Spleen (tissue), 11 donors: ENCODE measurements around the gene PSG11. TPM values are rescaled to one million over a fixed set of nuclear protein-coding genes. Genes with fewer than 3 reads are reported as not detected.
"Not testable (repeated sequence)": the region's sequence is repeated elsewhere in the genome, so short reads cannot be mapped to it uniquely, and the experiment has no call there.

Source experiments
- DNase-seq: peaks from one replicate; pipeline ENCODE4 v3.0.0-alpha.2; 2020
- H3K27ac ChIP-seq, 8 donors: fragments of 200-600 bp; sonication (generic) in 7 of 8; 1 replicate in 4 of 8; 2 replicates in 4 of 8; pipeline versions ENCODE4 v1.5.0 to v1.8.0; 2016 to 2021; ENCODE audit warnings: inconsistent platforms in 4 of 8, mild to moderate bottlenecking in 4 of 8, moderate library complexity in 1 of 8
- H3K27me3 ChIP-seq, 7 donors: fragments of 200-600 bp; sonication (generic) in 6 of 7; replicated peaks in 1 of 7; 1 replicate in 4 of 7; 2 replicates in 3 of 7; pipeline versions ENCODE4 v1.5.0 to v1.8.0; 2016 to 2021; ENCODE audit warnings: inconsistent platforms in 3 of 7, mild to moderate bottlenecking in 1 of 7
- H3K36me3 ChIP-seq, 6 donors: fragments of 200-600 bp; sonication (generic) in 5 of 6; 1 replicate in 4 of 6; 2 replicates in 2 of 6; pipeline versions ENCODE4 v1.5.0 to v1.8.0; 2016 to 2021; ENCODE audit warnings: inconsistent platforms in 2 of 6
- H3K4me1 ChIP-seq, 6 donors: fragments of 200-600 bp; sonication (generic) in 5 of 6; 1 replicate in 3 of 6; 2 replicates in 3 of 6; pipeline versions ENCODE4 v1.5.0 to v1.8.0; 2016 to 2021; ENCODE audit warnings: inconsistent platforms in 3 of 6
- H3K4me3 ChIP-seq, 8 donors: fragments of 200-600 bp; sonication (generic) in 7 of 8; 1 replicate in 4 of 8; 2 replicates in 4 of 8; pipeline versions ENCODE4 v1.5.0 to v1.8.0; 2016 to 2021; ENCODE audit warnings: inconsistent platforms in 4 of 8, mild to moderate bottlenecking in 4 of 8, moderate library complexity in 2 of 8
- H3K9me3 ChIP-seq, 8 donors: fragments of 200-600 bp; sonication (generic) in 7 of 8; 1 replicate in 4 of 8; 2 replicates in 4 of 8; pipeline versions ENCODE4 v1.5.0 to v1.8.0; 2016 to 2021; ENCODE audit warnings: inconsistent platforms in 4 of 8
- CTCF ChIP-seq, 11 experiments: fragments of 200-600 bp in 7 of 11; fragments of 450-650 bp in 4 of 11; sonication (generic) in 4 of 11; IDR thresholded peaks in 8 of 11; conservative IDR thresholded peaks in 3 of 11; 1 replicate in 7 of 11; 2 replicates in 4 of 11; pipeline versions ENCODE4 v1.4.0 to v1.8.0; 2016 to 2021; ENCODE audit warnings: antibody characterized with exemption in 11 of 11, inconsistent platforms in 4 of 11, mild to moderate bottlenecking in 1 of 11
- POLR2A ChIP-seq, 3 donors: fragments of 450-650 bp; IDR thresholded peaks; one replicate each; pipeline ENCODE4 v1.5.1; 2017; ENCODE audit warnings: antibody characterized with exemption in 3 of 3, mild to moderate bottlenecking in 1 of 3
- POLR2AphosphoS5 ChIP-seq, 3 donors: sonication (generic); formaldehyde crosslinking; IDR thresholded peaks; one replicate each; pipeline ENCODE4 v1.5.1; 2017; ENCODE audit warnings: antibody characterized with exemption in 3 of 3
- WGBS, 5 donors: extraction: QIAGEN DNeasy Blood & Tissue Kit in 3 of 5; methylation state at CpG; one replicate each; pipeline versions ENCODE4 v1.1.5 to v1.1.7; 2013 to 2018; 5-methylcytosine and 5-hydroxymethylcytosine counted together
- intact Hi-C: fragments of 100-400 bp; cut with DNase I; formaldehyde crosslinking; loops from one replicate; pipeline ENCODE4 v1.15.0; 2023; ENCODE audit warnings: low total_unique reads
- polyA plus RNA-seq, 3 donors: library from polyadenylated mRNA; stranded (reverse); fragments of 200-250 nt; gene quantifications; one replicate each; pipeline ENCODE4 v1.2.1, GENCODE V29; 2013
- total RNA-seq, 7 donors: library from RNA; depleted of rRNA in 3 of 7; stranded (reverse); fragments of >200 nt in 3 of 7; fragmentation: NEBNext Ultra II Directional in 4 of 7; extraction: Animal tissue kit (Norgen Biotek cat#: 25700) in 4 of 7; gene quantifications; one replicate each; pipeline versions ENCODE4 v1.1.0 to v1.2.1, GENCODE V29; 2016 to 2021
- donor health status: healthy with polysubstance abuse.
- donor health status: DM: no; HTN: no; CAD: no; lungs with moderate emphysema.
- donor health status: DM: no; HTN: no; CAD: no.
- donor health status: Bipolar disorder and iron deficiency.
- donor health status: healthy.
- donor health status: DM: no; HTN: no; CAD: no.
- donor health status: DM: yes; HTN: yes; CAD: no.

Gene PSG11
- total and polyA plus RNA-seq, 10 donors, result not detected

DNA sequence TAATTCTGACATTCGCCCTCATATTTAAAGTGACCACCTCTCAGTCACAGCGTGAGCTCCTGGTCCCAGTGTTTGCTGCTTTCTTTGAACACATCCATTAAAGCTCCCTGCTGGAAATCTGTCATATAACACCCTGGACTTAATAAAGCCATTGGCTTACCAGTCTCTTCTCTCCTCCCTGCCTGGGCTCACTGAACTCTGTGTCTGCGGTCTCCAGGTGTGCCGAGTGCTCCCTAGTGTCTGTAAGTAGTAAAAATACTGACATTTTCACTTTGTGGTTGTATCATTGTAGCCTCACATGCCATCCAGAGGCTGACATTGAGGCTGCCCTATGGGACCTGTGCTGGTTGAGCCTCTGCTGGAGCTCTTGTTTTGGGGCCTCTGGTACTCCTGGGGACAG lies 2.6 kb upstream of the PSG11 start:
- no peak overlapping the region for H3K4me3 ChIP-seq
- H3K27me3 ChIP-seq, result peaks cover 0 to 18% (median 0%) of the 10 kb centered on the region in 7 donors
- no peaks in the 10 kb centered on the region for H3K36me3 ChIP-seq
- H3K27ac ChIP-seq, result no peak overlapping the region
- TF ChIP-seq POLR2A (IDR thresholded peaks at IDR 0.05) (no peak), POLR2AphosphoS5 (IDR thresholded peaks at IDR 0.05) (no peak), CTCF (IDR thresholded peaks at IDR 0.05 in 8 of 11, conservative IDR thresholded peaks at IDR 0.05 in 3 of 11) (no peak)
- 74 to 84% (median 81%) methylated on average over 4 of the region's 4 CpGs for WGBS, 5 donors
- DNase-seq, result no peak
- no peaks in the 10 kb centered on the region for H3K9me3 ChIP-seq
- intact Hi-C loops, result no loop called here
- H3K4me1 ChIP-seq, result no peaks in the 10 kb centered on the region

GRCh38 chr19:43027985-43028384 lies 1.7 kb upstream of the PSG11 start:
- H3K4me1 ChIP-seq, intact Hi-C loops, H3K27ac ChIP-seq, DNase-seq, H3K36me3 ChIP-seq, H3K9me3 ChIP-seq, H3K4me3 ChIP-seq: not testable (repeated sequence)
- WGBS, 5 donors, result 39 to 67% (median 54%) methylated on average over 7 to 10 of the region's 10 CpGs
- H3K27me3 ChIP-seq, result peaks cover 0 to 18% (median 0%) of the 10 kb centered on the region in 7 donors

DNA sequence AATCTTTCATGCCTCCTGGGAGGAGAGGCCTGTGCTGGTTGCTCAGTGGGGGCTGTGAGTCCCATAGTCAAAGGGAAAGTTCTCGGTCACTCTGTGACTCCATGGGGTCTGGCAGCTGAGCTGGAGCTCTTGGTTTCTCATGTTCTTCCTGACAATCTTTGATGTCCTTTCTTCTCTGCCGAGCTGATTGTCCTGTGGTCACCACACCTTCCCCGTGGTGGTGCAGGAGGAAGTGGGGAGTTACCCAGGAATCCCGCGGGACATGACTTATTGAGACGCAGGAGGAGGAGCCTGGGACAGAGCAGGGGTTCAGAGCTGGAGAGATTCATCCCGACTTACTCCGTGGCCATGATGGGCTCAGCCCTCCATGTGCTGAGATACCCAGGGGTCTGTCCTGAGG lies 792 bp upstream of the PSG11 start:
- H3K36me3 ChIP-seq, DNase-seq, H3K27ac ChIP-seq, intact Hi-C loops, H3K4me1 ChIP-seq, H3K4me3 ChIP-seq, H3K9me3 ChIP-seq: not testable (repeated sequence)
- peaks cover 0 to 18% (median 0%) of the 10 kb centered on the region in 7 donors for H3K27me3 ChIP-seq
- WGBS, 5 donors, result 56 to 83% (median 66%) methylated on average over 3 to 8 of the region's 8 CpGs

DNA sequence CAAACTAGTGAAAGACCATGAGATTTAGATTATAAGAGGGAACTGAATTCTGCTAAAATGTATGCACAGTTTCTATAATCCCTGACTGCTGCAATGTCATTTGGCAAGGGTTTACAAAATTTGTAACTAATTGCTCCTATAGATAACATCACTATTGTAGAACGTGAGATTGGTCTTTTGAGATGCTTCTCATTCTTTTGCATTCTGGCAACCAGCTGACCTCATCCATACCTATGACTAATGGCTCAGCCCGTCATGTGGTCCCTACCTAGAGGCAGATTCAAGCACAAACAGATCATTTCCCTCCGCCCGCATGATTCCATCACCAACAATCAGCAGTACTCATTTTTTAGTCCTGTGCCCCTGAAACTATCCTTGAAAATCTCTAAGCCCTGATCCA lies 4.2 kb downstream of the PSG11 start:
- H3K36me3 ChIP-seq, H3K4me3 ChIP-seq, H3K9me3 ChIP-seq, DNase-seq, intact Hi-C loops, H3K27ac ChIP-seq, H3K27me3 ChIP-seq, H3K4me1 ChIP-seq: not testable (repeated sequence)
- WGBS, 5 donors, result 63 to 75% (median 71%) methylated on average over 4 of the region's 4 CpGs

- H3K27me3 ChIP-seq, DNase-seq, H3K36me3 ChIP-seq, H3K4me1 ChIP-seq, H3K4me3 ChIP-seq, H3K9me3 ChIP-seq, H3K27ac ChIP-seq, intact Hi-C loops: not testable (repeated sequence)
- WGBS, 5 donors, result 73 to 82% (median 81%) methylated on average over 4 of the region's 4 CpGs
These were observed 4.6 kb downstream of the PSG11 start for GRCh38 chr19:43021629-43022028.

GRCh38 chr19:43019588-43019987 lies 6.7 kb downstream of the PSG11 start:
- H3K36me3 ChIP-seq, DNase-seq, H3K27me3 ChIP-seq, H3K9me3 ChIP-seq, H3K27ac ChIP-seq, H3K4me1 ChIP-seq, H3K4me3 ChIP-seq, intact Hi-C loops: not testable (repeated sequence)

DNA sequence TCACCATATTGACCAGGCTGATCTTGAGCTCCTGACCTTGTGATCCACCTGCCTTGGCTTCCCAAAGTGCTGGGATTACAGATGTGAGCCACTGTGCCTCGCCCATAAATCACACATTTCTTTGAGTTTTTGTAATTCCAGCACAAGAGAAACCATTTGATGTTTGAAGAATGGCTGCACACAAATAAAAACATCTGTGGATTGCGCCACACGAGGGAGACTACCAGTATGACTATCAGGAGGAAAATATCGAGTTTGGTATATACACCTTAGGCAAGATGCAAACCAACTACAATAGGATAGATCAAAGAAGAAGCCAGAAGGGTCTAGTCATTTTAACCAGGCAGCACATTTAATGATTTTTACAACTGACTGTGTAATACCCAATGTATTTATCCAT lies 20.4 kb downstream of the PSG11 start:
- H3K4me1 ChIP-seq, H3K27ac ChIP-seq, H3K9me3 ChIP-seq, intact Hi-C loops, H3K36me3 ChIP-seq, H3K4me3 ChIP-seq, DNase-seq: not testable (repeated sequence)
- 60 to 70% (median 65%) methylated on average over 4 of the region's 4 CpGs for WGBS, 5 donors
- H3K27me3 ChIP-seq, result peaks cover 0 to 26% (median 0%) of the 10 kb centered on the region in 7 donors

GRCh38 chr19:43004846-43005245 lies 21.4 kb downstream of the PSG11 start:
- DNase-seq, H3K27ac ChIP-seq, intact Hi-C loops, H3K9me3 ChIP-seq, H3K4me3 ChIP-seq, H3K4me1 ChIP-seq, H3K36me3 ChIP-seq: not testable (repeated sequence)
- H3K27me3 ChIP-seq, result peaks cover 0 to 16% (median 0%) of the 10 kb centered on the region in 7 donors
- 48 to 76% (median 70%) methylated on average over 4 of the region's 4 CpGs for WGBS, 5 donors

DNA sequence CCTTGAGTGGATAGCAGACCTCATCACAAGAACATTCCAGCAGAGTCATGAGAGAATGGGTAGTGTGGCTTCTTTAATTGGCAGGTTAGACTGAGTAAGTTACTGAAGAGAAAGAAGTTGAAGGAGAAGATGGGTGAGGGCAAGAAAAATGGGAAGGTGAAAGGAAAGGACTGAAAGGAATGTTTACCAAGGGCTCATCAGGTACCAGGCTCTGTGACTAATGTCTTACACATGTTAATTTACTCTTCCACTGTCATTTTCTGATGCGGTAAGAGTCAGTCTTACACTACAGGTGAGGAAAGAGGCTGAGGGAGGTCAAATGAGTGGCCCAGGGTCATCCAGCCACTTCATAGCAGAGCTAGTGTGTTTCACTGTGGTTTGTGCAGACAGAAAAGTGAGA lies 22.6 kb downstream of the PSG11 start:
- peaks cover 0 to 13% (median 0%) of the 10 kb centered on the region in 7 donors for H3K27me3 ChIP-seq
- DNase-seq, H3K27ac ChIP-seq, intact Hi-C loops, H3K36me3 ChIP-seq, H3K9me3 ChIP-seq, H3K4me3 ChIP-seq, H3K4me1 ChIP-seq: not testable (repeated sequence)
- 67 to 97% (median 78%) methylated on average over 1 of the region's 1 CpG for WGBS, 5 donors

- H3K4me3 ChIP-seq, H3K36me3 ChIP-seq, intact Hi-C loops, H3K27ac ChIP-seq, H3K4me1 ChIP-seq, DNase-seq: not testable (repeated sequence)
- 56 to 67% (median 61%) methylated on average over 2 of the region's 2 CpGs for WGBS, 5 donors
- H3K9me3 ChIP-seq, result peaks cover 0 to 11% (median 2%) of the 10 kb centered on the region in 8 donors
- peaks cover 0 to 13% (median 0%) of the 10 kb centered on the region in 7 donors for H3K27me3 ChIP-seq
These were observed 23.3 kb downstream of the PSG11 start for GRCh38 chr19:43002948-43003347.

- not testable (repeated sequence) for DNase-seq
- WGBS, 5 donors, result 83 to 91% (median 87%) methylated on average over 3 of the region's 3 CpGs
These were observed 30.1 kb downstream of the PSG11 start for GRCh38 chr19:42996161-42996560.

More at GRCh38 chr19:42996161-42996560, 30.1 kb downstream of the PSG11 start:
- peaks cover 0 to 48% (median 9%) of the 10 kb centered on the region in 8 donors for H3K9me3 ChIP-seq
- H3K36me3 ChIP-seq, intact Hi-C loops, H3K27me3 ChIP-seq, H3K4me3 ChIP-seq, H3K27ac ChIP-seq, H3K4me1 ChIP-seq: not testable (repeated sequence)
